ENCODE results near the gene C10orf71. TPM values are rescaled to one million over a fixed set of nuclear protein-coding genes. Genes with fewer than 3 reads are reported as not detected.

C10orf71 gene
- total and polyA plus RNA-seq, 2 of the 8 experiments (the other 6 are each of a cell fraction or from before 2014, with no cell fraction given): not detected

GRCh38 chr10:49257626-49258349 is 41.2 kb upstream of the C10orf71 start:
- no peak overlapping the region for H3K27ac ChIP-seq (ENCODE audit: low read depth, low read length)
- FAIRE-seq (no peak), DNase-seq (ENCODE audit: low read depth in 1 of 2, low spot score in 2 of 2) (no peak)
- H2BK120ac ChIP-seq (replicated peaks; ENCODE audit: low read depth, low read length): no peak overlapping the region
- peaks cover 0 to 5% (median 0%) of the 10 kb centered on the region in 4 experiments; a peak in 1 of 7 replicates for H3K4me1 ChIP-seq (replicated peaks in 1 of 4; ENCODE audit: control insufficient read depth in 3 of 4, insufficient read depth in 4 of 4, low read length in 3 of 4)
- no peaks in the 10 kb centered on the region for H3K79me1 ChIP-seq (ENCODE audit: low read depth, low read length)
- H2AK5ac ChIP-seq (ENCODE audit: low read depth, low read length): no peak overlapping the region
- WGBS, 2 experiments (ENCODE audit: extremely low coverage in 1 of 2, insufficient coverage in 1 of 2, insufficient read length in 1 of 2, insufficient replicate concordance in 2 of 2, low coverage in 1 of 2, low lambda C conversion rate in 2 of 2, missing lambda C conversion rate in 1 of 2): 93% methylated on average over 11 of the region's 11 CpGs; no CpG with 5 or more reads in 1 of the 2 experiments
- H4K5ac ChIP-seq (ENCODE audit: insufficient read length, low read depth, low read length): no peak overlapping the region
- H3K14ac ChIP-seq (ENCODE audit: insufficient read length): no peak overlapping the region
- no peaks in the 10 kb centered on the region; a peak in 1 of 7 replicates for H3K27me3 ChIP-seq (replicated peaks in 1 of 4; ENCODE audit: control insufficient read depth in 3 of 4, extremely low read depth in 1 of 4, insufficient read depth in 3 of 4, low read length in 3 of 4)
- no peak overlapping the region for H2BK5ac ChIP-seq (ENCODE audit: low read depth, low read length)
- H4K20me1 ChIP-seq (replicated peaks in 1 of 2; ENCODE audit: control insufficient read depth in 1 of 2, insufficient read depth in 2 of 2, low read length in 2 of 2): no peaks in the 10 kb centered on the region
- H3K9me3 ChIP-seq (ENCODE audit: insufficient read depth in 2 of 2, low read depth in 1 of 2, low read length in 1 of 2): no peaks in the 10 kb centered on the region
- ChIA-PET POLR2A (ENCODE audit: partially characterized antibody) (no interaction called here), CTCF (ENCODE audit: partially characterized antibody) (interaction anchor here (1.0 to 1.4 kb wide), 2 partner anchors 15 to 31 kb away, joined by 3 read pairs; no protein-coding TSS in a partner anchor)
- no peak overlapping the region for H2BK12ac ChIP-seq (ENCODE audit: low read depth, low read length)
- H3K4me2 ChIP-seq (ENCODE audit: insufficient read depth in 1 of 2, low read depth in 2 of 2, low read length in 2 of 2): no peak overlapping the region
- no peak overlapping the region for H2AFZ ChIP-seq (ENCODE audit: low read length)
- no peak overlapping the region for H3K4me3 ChIP-seq (ENCODE audit: extremely low read depth in 1 of 4, insufficient read depth in 2 of 4, low read depth in 3 of 4, low read length in 4 of 4)
- H3K79me2 ChIP-seq (ENCODE audit: control insufficient read depth in 1 of 2, insufficient read depth in 2 of 2, low read length in 2 of 2): no peaks in the 10 kb centered on the region
- H2BK20ac ChIP-seq (ENCODE audit: low read length): no peak overlapping the region
- TF ChIP-seq HDAC2 (IDR thresholded peaks at IDR 0.05; ENCODE audit: borderline replicate concordance in 1 of 2, low read depth in 2 of 2, low read length in 2 of 2) (no peak), ZNF274 (IDR thresholded peaks at IDR 0.05; ENCODE audit: borderline replicate concordance, extremely low read depth, low read length) (no peak), CBX5 (IDR thresholded peaks at IDR 0.05; ENCODE audit: low read depth, low read length) (no peak), CREB1 (IDR thresholded peaks at IDR 0.05) (no peak), SP2 (IDR thresholded peaks at IDR 0.05; ENCODE audit: low read length) (no peak), EP300 (IDR thresholded peaks at IDR 0.05; ENCODE audit: borderline replicate concordance in 1 of 2, low read depth in 2 of 2, low read length in 2 of 2) (no peak)
- no peak overlapping the region for H4K91ac ChIP-seq (replicated peaks; ENCODE audit: insufficient read length, low read length)
- H3K4ac ChIP-seq (replicated peaks; ENCODE audit: insufficient read length, low read depth, low read length): no peak overlapping the region
- H3K23ac ChIP-seq (ENCODE audit: insufficient read length): no peak overlapping the region
- no peak overlapping the region for H3K18ac ChIP-seq (ENCODE audit: extremely low read depth, low read length)
- no peak overlapping the region for H4K8ac ChIP-seq (ENCODE audit: extremely low read depth, insufficient read depth, low read length)
- no peak overlapping the region for H3K9ac ChIP-seq (replicated peaks in 1 of 4; ENCODE audit: extremely low read depth in 1 of 4, low read depth in 3 of 4, low read length in 3 of 4)
- peaks cover 4% of the 10 kb centered on the region for H3K23me2 ChIP-seq (ENCODE audit: low read depth, low read length)
- H2BK15ac ChIP-seq (ENCODE audit: low read length): no peak overlapping the region
- H3K56ac ChIP-seq (replicated peaks; ENCODE audit: insufficient read length, low read depth, low read length): no peak overlapping the region
- no peaks in the 10 kb centered on the region for H3K36me3 ChIP-seq (ENCODE audit: control insufficient read depth in 2 of 4, insufficient read depth in 4 of 4, low read length in 3 of 4)
